Measurements from ENCODE around the gene PC.

Gene PC

DNA sequence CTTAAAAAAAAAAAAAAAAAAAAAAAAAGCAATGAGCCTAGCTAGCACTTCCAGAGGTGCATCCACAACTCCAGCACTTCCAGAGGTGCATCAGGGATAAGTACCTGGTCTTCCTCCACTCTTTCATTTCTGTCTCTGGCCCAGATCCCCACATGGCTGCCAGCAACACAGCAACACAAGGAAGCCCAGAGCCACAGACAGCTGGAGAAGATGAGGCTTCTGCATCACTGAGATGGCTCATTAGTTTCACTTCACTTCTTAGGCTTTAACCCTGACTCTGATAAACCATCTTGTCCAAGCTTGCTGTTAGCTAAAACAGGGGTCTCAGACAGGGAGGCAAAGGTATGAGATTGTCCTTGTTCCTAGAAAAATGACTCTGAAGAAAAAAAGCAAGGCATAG, 35.6 kb downstream of the PC start:
- Mint-ChIP-seq H3K4me1 (peaks cover 5% of the 10 kb centered on the region), H3K36me3 (ENCODE audit: low read depth) (no peaks in the 10 kb centered on the region), H3K9me3 (no peaks in the 10 kb centered on the region), H3K27me3 (ENCODE audit: low read depth) (peaks cover 3% of the 10 kb centered on the region), H3K4me3 (no peak overlapping the region), H3K27ac (no peak overlapping the region)
- TF ChIP-seq CTCF (IDR thresholded peaks at IDR 0.05; ENCODE audit: unreplicated experiment in 3 of 3) = no peak

- H3K4me3 Mint-ChIP-seq = no peak overlapping the region
- peaks cover 3% of the 10 kb centered on the region for H3K27me3 Mint-ChIP-seq (ENCODE audit: low read depth)
- TF ChIP-seq CTCF (IDR thresholded peaks at IDR 0.05; ENCODE audit: unreplicated experiment in 3 of 3) = no peak
- H3K9me3 Mint-ChIP-seq = no peaks in the 10 kb centered on the region
- peak overlapping the region in 1 of 3 experiments; percentile 70 for H3K27ac Mint-ChIP-seq
- no peaks in the 10 kb centered on the region for H3K36me3 Mint-ChIP-seq (ENCODE audit: low read depth)
- H3K4me1 Mint-ChIP-seq = peaks cover 9% of the 10 kb centered on the region
Observed at GRCh38 chr11:66920978-66921784, 37.0 kb downstream of the PC start.

GRCh38 chr11:66919923-66920322, 38.3 kb downstream of the PC start:
- no peak for TF ChIP-seq CTCF (IDR thresholded peaks at IDR 0.05; ENCODE audit: unreplicated experiment in 3 of 3)
- H3K4me3 Mint-ChIP-seq = no peak overlapping the region
- peaks cover 15% of the 10 kb centered on the region for H3K4me1 Mint-ChIP-seq
- H3K9me3 Mint-ChIP-seq = no peaks in the 10 kb centered on the region
- H3K36me3 Mint-ChIP-seq (ENCODE audit: low read depth) = no peaks in the 10 kb centered on the region
- H3K27me3 Mint-ChIP-seq (ENCODE audit: low read depth) = peaks cover 3% of the 10 kb centered on the region
- H3K27ac Mint-ChIP-seq = no peak overlapping the region

GRCh38 chr11:66918741-66919140, 39.4 kb downstream of the PC start:
- H3K27ac Mint-ChIP-seq = no peak overlapping the region
- no peak overlapping the region for H3K4me3 Mint-ChIP-seq
- no peaks in the 10 kb centered on the region for H3K36me3 Mint-ChIP-seq (ENCODE audit: low read depth)
- H3K9me3 Mint-ChIP-seq = no peaks in the 10 kb centered on the region
- H3K27me3 Mint-ChIP-seq (ENCODE audit: low read depth) = peaks cover 3% of the 10 kb centered on the region
- no peak for TF ChIP-seq CTCF (IDR thresholded peaks at IDR 0.05; ENCODE audit: unreplicated experiment in 3 of 3)
- peaks cover 15% of the 10 kb centered on the region for H3K4me1 Mint-ChIP-seq

- H3K27ac Mint-ChIP-seq = peak overlapping the region in 2 of 3 experiments; percentile 7 to 67
- peak overlapping the region in 1 of 3 experiments; percentile 3 for H3K4me3 Mint-ChIP-seq
- no peaks in the 10 kb centered on the region for H3K36me3 Mint-ChIP-seq (ENCODE audit: low read depth)
- H3K4me1 Mint-ChIP-seq = peaks cover 15% of the 10 kb centered on the region
- no peaks in the 10 kb centered on the region for H3K27me3 Mint-ChIP-seq (ENCODE audit: low read depth)
- no peaks in the 10 kb centered on the region for H3K9me3 Mint-ChIP-seq
- TF ChIP-seq CTCF (IDR thresholded peaks at IDR 0.05; ENCODE audit: unreplicated experiment in 3 of 3) = no peak
Observed at GRCh38 chr11:66915866-66916265, 42.3 kb downstream of the PC start.

All from nephron (organoid).